Mesenchymal stem cell (in vitro differentiated cells and primary cell): ENCODE measurements around the gene CEP63.

Experiments
- DNase-seq: peaks from one replicate; pipeline ENCODE4 v3.0.0-alpha.2; 2013
- H2AFZ ChIP-seq: one replicate; pipeline ENCODE4 v1.6.1; 2013; ENCODE audit warnings: low read depth, mild to moderate bottlenecking, control low read depth, inconsistent platforms, low read length, moderate library complexity
- H2AK5ac ChIP-seq: 2 replicates; pipeline ENCODE4 v1.6.1; 2013; ENCODE audit warnings: low read length, moderate library complexity, mild to moderate bottlenecking, inconsistent platforms; ENCODE audit not compliant: severe bottlenecking
- H2BK120ac ChIP-seq: one replicate; pipeline ENCODE4 v1.6.1; 2013; ENCODE audit warnings: low read depth, mild to moderate bottlenecking, inconsistent platforms, low read length, moderate library complexity
- H2BK12ac ChIP-seq, 2 experiments: one replicate each; pipeline ENCODE4 v1.6.1; 2013; ENCODE audit warnings: inconsistent platforms in 2 of 2, low read length in 2 of 2, mild to moderate bottlenecking in 2 of 2, moderate library complexity in 2 of 2, control low read depth in 1 of 2
- H2BK15ac ChIP-seq: one replicate; pipeline ENCODE4 v1.6.1; 2013; ENCODE audit warnings: mild to moderate bottlenecking, low read depth, inconsistent platforms; ENCODE audit not compliant: poor library complexity, severe bottlenecking
- H2BK5ac ChIP-seq: 2 replicates; pipeline ENCODE4 v1.6.1; 2013; ENCODE audit warnings: low read depth, mild to moderate bottlenecking, low read length, control low read depth, inconsistent platforms; ENCODE audit not compliant: poor library complexity, severe bottlenecking
- H3K14ac ChIP-seq, 2 experiments: one replicate each; pipeline ENCODE4 v1.6.1; 2013; ENCODE audit warnings: inconsistent platforms in 2 of 2, low read length in 2 of 2, control low read depth in 1 of 2, mild to moderate bottlenecking in 1 of 2, moderate library complexity in 1 of 2
- H3K18ac ChIP-seq, 2 experiments: one replicate each; pipeline ENCODE4 v1.6.1; 2013; ENCODE audit warnings: inconsistent platforms in 2 of 2, low read length in 2 of 2, control low read depth in 1 of 2, low read depth in 1 of 2, mild to moderate bottlenecking in 1 of 2
- H3K23ac ChIP-seq, 2 experiments: one replicate each; pipeline ENCODE4 v1.6.1; 2013; ENCODE audit warnings: inconsistent platforms in 2 of 2, low read length in 2 of 2, mild to moderate bottlenecking in 2 of 2, moderate library complexity in 2 of 2, control low read depth in 1 of 2
- H3K27ac ChIP-seq: 2 replicates; pipeline ENCODE4 v1.5.1; 2013; ENCODE audit warnings: mild to moderate bottlenecking, moderate library complexity, low read length, control low read depth, inconsistent platforms; ENCODE audit not compliant: poor library complexity, severe bottlenecking
- H3K27me3 ChIP-seq, 2 experiments: 2 replicates each; pipeline versions ENCODE4 v1.6.1 to v1.7.0; 2013; ENCODE audit warnings: low read length in 2 of 2, mild to moderate bottlenecking in 2 of 2, moderate library complexity in 2 of 2, control low read depth in 1 of 2, inconsistent platforms in 1 of 2; ENCODE audit not compliant: control insufficient read depth in 1 of 2, insufficient read depth in 1 of 2
- H3K36me3 ChIP-seq, 2 experiments: 2 replicates each; pipeline versions ENCODE4 v1.6.1 to v1.7.0; 2013; ENCODE audit warnings: low read length in 2 of 2, control low read depth in 1 of 2, inconsistent platforms in 1 of 2, low read depth in 1 of 2, mild to moderate bottlenecking in 1 of 2; ENCODE audit not compliant: insufficient read depth in 2 of 2, control insufficient read depth in 1 of 2
- H3K4ac ChIP-seq, 2 experiments: one replicate each; pipeline ENCODE4 v1.6.1; 2013; ENCODE audit warnings: inconsistent platforms in 2 of 2, low read length in 2 of 2, mild to moderate bottlenecking in 2 of 2, moderate library complexity in 2 of 2, control low read depth in 1 of 2, low read depth in 1 of 2
- H3K4me1 ChIP-seq: 2 replicates; pipeline ENCODE4 v1.6.1; 2013; ENCODE audit warnings: low read depth, low read length, control low read depth; ENCODE audit not compliant: control insufficient read depth, insufficient read depth
- H3K4me2 ChIP-seq: 2 replicates; pipeline ENCODE4 v1.6.1; 2013; ENCODE audit warnings: low read length, mild to moderate bottlenecking, inconsistent platforms; ENCODE audit not compliant: poor library complexity, severe bottlenecking
- H3K4me3 ChIP-seq, 2 experiments: 2 replicates each; pipeline versions ENCODE4 v1.5.1 to v1.7.0; 2013; ENCODE audit warnings: low read length in 2 of 2, mild to moderate bottlenecking in 2 of 2, control low read depth in 1 of 2, low read depth in 1 of 2; ENCODE audit not compliant: insufficient read depth in 1 of 2
- H3K79me1 ChIP-seq: replicated peaks from 2 replicates; pipeline ENCODE4 v1.6.1; 2013; ENCODE audit warnings: mild to moderate bottlenecking, control low read depth, low read length, inconsistent platforms; ENCODE audit not compliant: poor library complexity, severe bottlenecking
- H3K9ac ChIP-seq: 2 replicates; pipeline ENCODE4 v1.7.0; 2013; ENCODE audit warnings: mild to moderate bottlenecking, low read length, moderate library complexity
- H3K9me3 ChIP-seq: 2 replicates; pipeline ENCODE4 v1.7.0; 2013; ENCODE audit warnings: mild to moderate bottlenecking, low read length; ENCODE audit not compliant: control insufficient read depth
- H4K8ac ChIP-seq: one replicate; pipeline ENCODE4 v1.6.1; 2013; ENCODE audit warnings: inconsistent platforms, mild to moderate bottlenecking, low read length, moderate library complexity
- H4K91ac ChIP-seq: one replicate; pipeline ENCODE4 v1.6.1; 2013; ENCODE audit warnings: mild to moderate bottlenecking, low read length, inconsistent platforms
- WGBS: methylation state at CpG from one replicate; pipeline ENCODE4 v1.1.7; 2013; ENCODE audit warnings: mixed read lengths; 5-methylcytosine and 5-hydroxymethylcytosine counted together

Gene CEP63

GRCh38 chr3:134473868-134474546, 11.8 kb upstream of the CEP63 start:
- H3K4ac ChIP-seq: no peak overlapping the region
- peak overlapping the region; percentile 42 for H2AK5ac ChIP-seq
- peak; percentile 83 for DNase-seq
- H3K14ac ChIP-seq: no peak overlapping the region
- WGBS: 18% methylated on average over 6 of the region's 9 CpGs
- no peak overlapping the region for H3K23ac ChIP-seq
- H2BK5ac ChIP-seq: no peak overlapping the region
- H3K36me3 ChIP-seq: peaks cover 4 to 39% of the 10 kb centered on the region in 2 experiments
- no peak overlapping the region for H3K18ac ChIP-seq
- H3K4me1 ChIP-seq: peaks cover 8% of the 10 kb centered on the region
- no peak overlapping the region for H2BK120ac ChIP-seq
- H3K79me1 ChIP-seq: peaks cover 7% of the 10 kb centered on the region
- H3K9ac ChIP-seq: peak overlapping the region; percentile 64
- H2BK12ac ChIP-seq: peak overlapping the region in 1 of 2 experiments; percentile 60
- no peak overlapping the region for H3K4me3 ChIP-seq
- H3K9me3 ChIP-seq: no peaks in the 10 kb centered on the region
- no peak overlapping the region for H2BK15ac ChIP-seq
- no peak overlapping the region for H3K4me2 ChIP-seq
- no peak overlapping the region for H4K8ac ChIP-seq
- peak overlapping the region; percentile 50 for H3K27ac ChIP-seq
- H2AFZ ChIP-seq: no peak overlapping the region
- H4K91ac ChIP-seq: peak overlapping the region; percentile 74
- no peaks in the 10 kb centered on the region for H3K27me3 ChIP-seq

- DNase-seq: no peak
- H3K27me3 ChIP-seq: no peaks in the 10 kb centered on the region
- H2BK120ac ChIP-seq: no peak overlapping the region
- H4K8ac ChIP-seq: no peak overlapping the region
- H3K4me1 ChIP-seq: peaks cover 8% of the 10 kb centered on the region
- H3K23ac ChIP-seq: no peak overlapping the region
- H3K79me1 ChIP-seq: peaks cover 7% of the 10 kb centered on the region
- peak overlapping the region in 1 of 2 experiments; percentile 37 for H2BK12ac ChIP-seq
- H3K4me3 ChIP-seq: no peak overlapping the region
- no peak overlapping the region for H3K4me2 ChIP-seq
- peak overlapping the region; percentile 14 for H3K9ac ChIP-seq
- H2AFZ ChIP-seq: no peak overlapping the region
- H2BK15ac ChIP-seq: no peak overlapping the region
- no peak overlapping the region for H3K14ac ChIP-seq
- H3K36me3 ChIP-seq: peaks cover 4 to 45% of the 10 kb centered on the region in 2 experiments
- H2AK5ac ChIP-seq: peak overlapping the region; percentile 70
- H2BK5ac ChIP-seq: no peak overlapping the region
- 94% methylated on average over 5 of the region's 5 CpGs for WGBS
- H3K27ac ChIP-seq: no peak overlapping the region
- no peak overlapping the region for H4K91ac ChIP-seq
- H3K4ac ChIP-seq: no peak overlapping the region
- no peaks in the 10 kb centered on the region for H3K9me3 ChIP-seq
- H3K18ac ChIP-seq: no peak overlapping the region
Measured at GRCh38 chr3:134474956-134475355, 10.9 kb upstream of the CEP63 start.

- Histone ChIP-seq H3K4me3 (no peak overlapping the region), H2AFZ (no peak overlapping the region), H3K27ac (no peak overlapping the region), H2BK5ac (no peak overlapping the region), H3K14ac (no peak overlapping the region), H3K27me3 (no peaks in the 10 kb centered on the region), H3K9ac (peak overlapping the region; percentile 25), H3K9me3 (no peaks in the 10 kb centered on the region), H2BK120ac (no peak overlapping the region), H3K4ac (no peak overlapping the region), H3K4me2 (no peak overlapping the region), H2BK15ac (no peak overlapping the region), H2AK5ac (no peak overlapping the region), H3K18ac (no peak overlapping the region), H3K36me3 (peaks cover 12 to 59% of the 10 kb centered on the region in 2 experiments), H4K91ac (no peak overlapping the region), H2BK12ac (no peak overlapping the region), H3K23ac (no peak overlapping the region), H4K8ac (no peak overlapping the region), H3K4me1 (peaks cover 8% of the 10 kb centered on the region), H3K79me1 (peaks cover 11% of the 10 kb centered on the region)
- 78% methylated on average over 4 of the region's 4 CpGs for WGBS
- peak; percentile 47 for DNase-seq
Measured at GRCh38 chr3:134476306-134476705, 9.6 kb upstream of the CEP63 start.

- Histone ChIP-seq H3K4me3 (no peak overlapping the region), H2BK15ac (no peak overlapping the region), H3K27ac (peak overlapping the region; percentile 9), H3K79me1 (peaks cover 12% of the 10 kb centered on the region), H2BK12ac (no peak overlapping the region), H3K4me1 (peaks cover 4% of the 10 kb centered on the region), H4K91ac (no peak overlapping the region), H3K4ac (no peak overlapping the region), H2AK5ac (peak overlapping the region; percentile 56), H3K9me3 (no peaks in the 10 kb centered on the region), H2BK5ac (no peak overlapping the region), H2BK120ac (no peak overlapping the region), H3K9ac (peak overlapping the region; percentile 25), H3K27me3 (no peaks in the 10 kb centered on the region), H3K4me2 (no peak overlapping the region), H3K23ac (no peak overlapping the region), H4K8ac (no peak overlapping the region), H3K36me3 (peaks cover 12 to 66% of the 10 kb centered on the region in 2 experiments), H2AFZ (no peak overlapping the region), H3K18ac (no peak overlapping the region), H3K14ac (no peak overlapping the region)
- no peak for DNase-seq
- WGBS: 91% methylated on average over 5 of the region's 6 CpGs
Measured at GRCh38 chr3:134477002-134477401, 8.9 kb upstream of the CEP63 start.
